Globus pallidus (tissue), 1 donor: ENCODE results near the gene MAP3K6.

Experiments used
- DNase-seq: peaks from one replicate; pipeline ENCODE4 v3.0.0-alpha.2; 2015; ENCODE audit warnings: low spot score

Gene MAP3K6

GRCh38 chr1:27372808-27373690 is 6.3 kb upstream of the MAP3K6 start:
- no peak for DNase-seq

- no peak for DNase-seq
Measured at GRCh38 chr1:27372022-27372807, 5.5 kb upstream of the MAP3K6 start.

- DNase-seq: no peak
Measured at GRCh38 chr1:27368869-27369582, 2.3 kb upstream of the MAP3K6 start.

GRCh38 chr1:27367160-27367650 is 444 bp upstream of the MAP3K6 start:
- DNase-seq: no peak

GRCh38 chr1:27366113-27366410 is 699 bp downstream of the MAP3K6 start:
- DNase-seq: peak; percentile 24

- DNase-seq: peak; percentile 80
Measured at GRCh38 chr1:27365372-27366112, 1.2 kb downstream of the MAP3K6 start.

- no peak for DNase-seq
Measured at GRCh38 chr1:27364696-27365371, 1.9 kb downstream of the MAP3K6 start.

- DNase-seq: no peak
Measured at GRCh38 chr1:27363766-27364695, 2.7 kb downstream of the MAP3K6 start.

GRCh38 chr1:27361553-27361952 is 5.2 kb downstream of the MAP3K6 start:
- DNase-seq: no peak

- DNase-seq: no peak
Measured at GRCh38 chr1:27361044-27361402, 5.7 kb downstream of the MAP3K6 start.

GRCh38 chr1:27360159-27361043 is 6.4 kb downstream of the MAP3K6 start:
- no peak for DNase-seq

- DNase-seq: no peak
Measured at GRCh38 chr1:27359822-27360158, 7.0 kb downstream of the MAP3K6 start.

GRCh38 chr1:27358928-27359313 is 7.8 kb downstream of the MAP3K6 start:
- DNase-seq: no peak

- DNase-seq: no peak
Measured at GRCh38 chr1:27358038-27358927, 8.5 kb downstream of the MAP3K6 start.

- peak; percentile 32 for DNase-seq
Measured at GRCh38 chr1:27357281-27358037, 9.3 kb downstream of the MAP3K6 start.

GRCh38 chr1:27356619-27357280 is 10.0 kb downstream of the MAP3K6 start:
- DNase-seq: no peak

- DNase-seq: no peak
Measured at GRCh38 chr1:27356277-27356618, 10.5 kb downstream of the MAP3K6 start.
